Mononuclear cell (primary cell): ENCODE results near the gene COA5. TPM values are rescaled to one million over a fixed set of nuclear protein-coding genes. Genes with fewer than 3 reads are reported as not detected.

ENCODE experiments used
- H3K27me3 ChIP-seq: 2 replicates; pipeline ENCODE4 v1.6.0; 2011; ENCODE audit warnings: low read length, control low read depth; ENCODE audit not compliant: insufficient read depth
- H3K4me1 ChIP-seq: 2 replicates; pipeline ENCODE4 v1.5.1; 2011; ENCODE audit warnings: mild to moderate bottlenecking, low read length, control low read depth; ENCODE audit not compliant: insufficient read depth
- H3K4me3 ChIP-seq: 2 replicates; pipeline ENCODE4 v1.5.1; 2011; ENCODE audit warnings: mild to moderate bottlenecking, low read length, moderate library complexity
- H3K9me3 ChIP-seq: 2 replicates; pipeline ENCODE4 v1.5.1; 2011; ENCODE audit warnings: low read depth, mild to moderate bottlenecking, control low read depth, low read length
- total RNA-seq: library from RNA; depleted of rRNA; stranded (reverse); fragments of >200 nt; gene quantifications from one replicate; pipeline ENCODE4 v1.2.3, GENCODE V29; 2012

COA5 gene
- total RNA-seq, 1 donor = 18.6 TPM

DNA sequence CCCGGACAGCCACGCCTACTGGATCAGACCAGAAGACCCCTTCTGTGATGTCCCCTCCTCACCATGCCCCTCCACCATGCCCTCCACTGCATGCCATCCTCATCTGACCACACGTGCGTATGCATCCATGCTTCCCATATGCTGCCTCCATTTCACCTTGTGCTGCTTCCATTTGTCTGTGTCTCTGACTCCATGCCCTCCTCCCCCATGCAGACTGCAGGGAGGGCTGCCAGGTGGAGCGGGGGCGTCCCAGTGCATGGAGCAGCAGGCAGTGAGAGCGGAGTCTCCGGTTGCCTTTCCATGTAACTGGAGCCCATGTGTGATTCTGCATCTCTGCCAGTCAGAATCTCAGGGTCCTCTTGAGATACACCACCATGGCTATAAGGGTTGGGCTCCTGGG, 52.6 kb downstream of the COA5 start:
- no peaks in the 10 kb centered on the region for H3K27me3 ChIP-seq
- H3K9me3 ChIP-seq = no peaks in the 10 kb centered on the region
- no peak overlapping the region for H3K4me3 ChIP-seq
- H3K4me1 ChIP-seq = peaks cover 30% of the 10 kb centered on the region

DNA sequence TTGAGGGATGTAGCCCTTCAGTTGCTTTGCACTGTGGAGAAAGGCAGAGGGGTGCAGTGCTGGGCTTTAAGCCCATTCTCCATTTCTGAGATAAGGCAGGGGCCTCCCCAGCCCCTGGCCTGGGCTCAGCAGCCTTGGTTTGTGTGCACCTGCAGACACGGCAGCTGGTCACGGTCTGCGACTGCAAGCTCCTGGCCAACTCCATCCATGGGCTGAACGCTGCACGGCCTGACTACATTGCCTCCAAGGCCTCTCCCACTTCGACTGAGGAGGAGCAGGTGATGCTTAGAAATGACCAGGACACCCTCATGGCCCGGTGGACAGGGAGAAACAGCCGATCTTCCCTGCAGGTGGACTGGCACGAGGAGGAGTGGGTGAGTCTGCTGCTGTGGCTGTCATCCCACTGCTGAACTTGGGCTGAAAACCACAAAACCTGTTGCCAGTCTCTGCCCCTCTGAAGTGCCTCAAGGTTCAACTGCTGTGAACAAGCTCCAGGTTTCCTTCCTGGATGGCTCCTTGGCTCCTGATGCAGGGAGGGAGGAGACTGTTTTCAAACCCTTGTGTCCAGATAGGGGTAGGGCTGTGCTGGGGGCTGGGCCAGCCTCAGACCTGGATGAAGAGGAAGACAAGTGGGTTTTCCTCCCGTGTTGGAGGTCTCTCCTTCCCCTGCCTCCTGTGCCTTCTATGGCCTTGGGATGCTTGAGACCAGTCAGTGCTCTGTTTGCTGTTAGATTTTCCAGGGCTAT, 54.0 kb downstream of the COA5 start:
- Histone ChIP-seq H3K27me3 (no peaks in the 10 kb centered on the region), H3K9me3 (no peaks in the 10 kb centered on the region), H3K4me1 (peaks cover 37% of the 10 kb centered on the region), H3K4me3 (no peak overlapping the region)

DNA sequence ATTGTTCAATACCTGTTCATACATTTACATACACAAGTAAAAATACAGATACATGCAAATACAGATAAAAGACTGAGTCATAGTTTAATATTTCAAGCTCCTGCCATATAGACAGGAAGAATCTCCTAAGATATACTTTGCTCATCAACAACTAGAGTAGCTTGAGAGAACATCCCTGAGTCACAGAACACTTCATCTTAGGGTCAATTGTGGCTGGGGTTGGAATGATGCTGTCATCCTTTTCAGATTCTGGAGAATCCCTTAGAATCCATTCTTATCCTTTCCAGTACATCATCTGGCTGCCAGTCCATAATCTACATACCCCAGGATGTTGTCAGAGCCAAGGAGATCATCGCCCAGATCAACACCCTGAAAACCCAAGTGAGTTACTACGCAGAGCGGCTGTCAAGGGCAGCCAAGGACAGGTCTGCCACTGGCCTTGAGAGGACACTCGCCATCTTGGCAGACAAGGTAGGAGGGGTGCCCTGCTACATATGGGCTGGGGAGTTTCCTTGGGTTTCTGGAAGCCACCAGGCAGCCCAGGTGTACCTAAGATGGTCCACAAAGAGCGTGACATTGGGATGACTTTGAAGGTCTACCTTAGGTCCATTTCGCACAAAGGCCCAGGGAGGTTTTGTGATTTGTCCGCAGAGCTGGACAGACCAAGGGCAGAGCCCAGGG, 55.7 kb downstream of the COA5 start:
- Histone ChIP-seq H3K4me1 (peaks cover 48% of the 10 kb centered on the region), H3K4me3 (no peak overlapping the region), H3K9me3 (no peaks in the 10 kb centered on the region), H3K27me3 (no peaks in the 10 kb centered on the region)

DNA sequence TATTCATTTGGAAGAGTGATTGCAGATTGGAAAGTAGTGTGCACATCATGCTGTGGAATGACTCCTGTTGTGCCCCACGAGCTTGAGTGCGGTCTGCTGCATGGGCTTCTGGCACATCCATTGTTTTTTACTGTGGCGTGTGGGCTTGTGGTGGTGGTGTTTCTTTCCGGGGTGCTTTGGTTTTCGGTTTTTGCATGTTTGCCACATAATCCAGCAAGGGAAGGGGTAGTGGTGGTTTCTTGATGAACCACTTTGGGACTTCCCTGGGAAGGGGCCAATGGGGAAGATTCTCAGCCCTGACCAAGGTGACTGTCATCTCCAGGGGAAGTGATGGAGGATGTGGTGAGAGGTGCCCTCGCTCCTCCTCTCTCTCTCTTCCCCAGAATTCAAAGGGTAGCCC, 57.0 kb downstream of the COA5 start:
- Histone ChIP-seq H3K27me3 (no peaks in the 10 kb centered on the region), H3K4me1 (peaks cover 54% of the 10 kb centered on the region), H3K9me3 (no peaks in the 10 kb centered on the region), H3K4me3 (no peak overlapping the region)

DNA sequence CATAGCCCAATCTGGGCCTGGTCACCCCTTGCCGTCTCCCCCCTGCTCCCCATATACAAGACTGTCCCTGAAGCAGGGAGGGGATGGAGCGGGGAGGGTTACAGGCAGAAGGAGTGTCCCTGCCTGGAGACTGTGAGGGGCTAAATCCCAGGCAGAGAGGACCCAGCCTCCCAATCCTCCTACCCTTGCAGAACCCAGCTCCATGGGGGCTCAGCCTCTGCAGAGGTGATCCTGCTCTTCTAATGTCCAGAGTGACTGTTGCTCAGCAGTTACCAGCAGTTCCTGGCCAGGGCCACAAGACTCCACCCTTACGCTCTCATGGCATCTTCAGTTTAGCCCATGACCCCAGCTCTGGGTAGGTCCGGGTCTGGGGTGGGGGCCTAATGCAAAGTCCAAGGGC, 58.1 kb downstream of the COA5 start:
- H3K4me1 ChIP-seq = peaks cover 45% of the 10 kb centered on the region

More for the DNA sequence above, 58.1 kb downstream of the COA5 start:
- H3K9me3 ChIP-seq = no peaks in the 10 kb centered on the region
- no peak overlapping the region for H3K4me3 ChIP-seq
- no peaks in the 10 kb centered on the region for H3K27me3 ChIP-seq

Other genes starting within 250 kb of the COA5 start
- 48.2 TPM for gene INPP4A, start 163.7 kb downstream of the COA5 start, total RNA-seq
- gene UNC50, start 77 bp upstream of the COA5 start, total RNA-seq = 13.7 TPM
- 207 TPM for gene MGAT4A, start 122.6 kb upstream of the COA5 start, total RNA-seq